ENCODE measurements around the gene P2RX7.

The P2RX7 gene

GRCh38 chr12:121209221-121209620 lies 76.5 kb downstream of the P2RX7 start:
- no peak for TF ChIP-seq CTCF (IDR thresholded peaks at IDR 0.05; ENCODE audit: poor library complexity, severe bottlenecking)
- H3K9me3 ChIP-seq (ENCODE audit: severe bottlenecking), result no peaks in the 10 kb centered on the region
- no peak overlapping the region for H3K27ac ChIP-seq (ENCODE audit: poor library complexity, severe bottlenecking)
- H3K4me1 ChIP-seq (ENCODE audit: insufficient read depth, poor library complexity, severe bottlenecking), result peaks cover under 1% of the 10 kb centered on the region
- H3K27me3 ChIP-seq (ENCODE audit: insufficient read depth, poor library complexity, severe bottlenecking), result no peaks in the 10 kb centered on the region
- no peak for ATAC-seq (ENCODE audit: low read depth)
- DNase-seq (ENCODE audit: low spot score), result no peak
- H3K4me3 ChIP-seq (ENCODE audit: severe bottlenecking), result no peak overlapping the region
- H3K36me3 ChIP-seq (ENCODE audit: low read depth), result no peaks in the 10 kb centered on the region

GRCh38 chr12:121209624-121210572 lies 77.2 kb downstream of the P2RX7 start, which contains the start of gene P2RX4:
TSS of gene P2RX4 (plus strand) at chr12:121210129. CDS start at chr12:121210165, 36 bp downstream.
- Histone ChIP-seq H3K9me3 (ENCODE audit: severe bottlenecking) (no peaks in the 10 kb centered on the region), H3K27ac (ENCODE audit: poor library complexity, severe bottlenecking) (peak within 1 kb of the TSS; percentile 28), H3K4me1 (ENCODE audit: insufficient read depth, poor library complexity, severe bottlenecking) (peaks cover 7% of the 10 kb centered on the region), H3K4me3 (ENCODE audit: severe bottlenecking) (peak within 1 kb of the TSS; percentile 51), H3K27me3 (ENCODE audit: insufficient read depth, poor library complexity, severe bottlenecking) (no peaks in the 10 kb centered on the region), H3K36me3 (ENCODE audit: low read depth) (no peaks in the 10 kb centered on the region)
- peak; percentile 58 for TF ChIP-seq CTCF (IDR thresholded peaks at IDR 0.05; ENCODE audit: poor library complexity, severe bottlenecking)
- no peak for DNase-seq (ENCODE audit: low spot score)
- peak; percentile 66 for ATAC-seq (ENCODE audit: low read depth)

- TF ChIP-seq CTCF (IDR thresholded peaks at IDR 0.05; ENCODE audit: poor library complexity, severe bottlenecking), result no peak
- no peak for ATAC-seq (ENCODE audit: low read depth)
- Histone ChIP-seq H3K27me3 (ENCODE audit: insufficient read depth, poor library complexity, severe bottlenecking) (no peaks in the 10 kb centered on the region), H3K27ac (ENCODE audit: poor library complexity, severe bottlenecking) (no peak overlapping the region), H3K4me3 (ENCODE audit: severe bottlenecking) (no peak overlapping the region), H3K36me3 (ENCODE audit: low read depth) (no peaks in the 10 kb centered on the region), H3K4me1 (ENCODE audit: insufficient read depth, poor library complexity, severe bottlenecking) (peaks cover 8% of the 10 kb centered on the region), H3K9me3 (ENCODE audit: severe bottlenecking) (no peaks in the 10 kb centered on the region)
- DNase-seq (ENCODE audit: low spot score), result no peak
Observed at GRCh38 chr12:121212875-121213274, 80.2 kb downstream of the P2RX7 start.

GRCh38 chr12:121214166-121214777 lies 81.6 kb downstream of the P2RX7 start:
- ATAC-seq (ENCODE audit: low read depth), result peak; percentile 40; the same call in 1 of the 3 replicates
- no peaks in the 10 kb centered on the region for H3K27me3 ChIP-seq (ENCODE audit: insufficient read depth, poor library complexity, severe bottlenecking)
- H3K9me3 ChIP-seq (ENCODE audit: severe bottlenecking), result no peaks in the 10 kb centered on the region
- no peak overlapping the region for H3K4me3 ChIP-seq (ENCODE audit: severe bottlenecking)
- peaks cover 8% of the 10 kb centered on the region for H3K4me1 ChIP-seq (ENCODE audit: insufficient read depth, poor library complexity, severe bottlenecking)
- no peak for TF ChIP-seq CTCF (IDR thresholded peaks at IDR 0.05; ENCODE audit: poor library complexity, severe bottlenecking)
- H3K36me3 ChIP-seq (ENCODE audit: low read depth), result no peaks in the 10 kb centered on the region
- DNase-seq (ENCODE audit: low spot score), result no peak
- no peak overlapping the region for H3K27ac ChIP-seq (ENCODE audit: poor library complexity, severe bottlenecking)

All from RWPE2 (cell line).